Measurements from ENCODE around the gene SLC5A6. TPM values are rescaled to one million over a fixed set of nuclear protein-coding genes. Genes with fewer than 3 reads are reported as not detected.

The SLC5A6 gene
- polyA plus RNA-seq, 1 experiment: 22.0 TPM

- Histone ChIP-seq H3K27me3 (ENCODE audit: control insufficient read depth, insufficient read depth, low read length) (no peaks in the 10 kb centered on the region), H3K27ac (ENCODE audit: low read depth, low read length) (no peak overlapping the region), H3K4me3 (ENCODE audit: low read depth, low read length) (no peak overlapping the region), H3K9me3 (ENCODE audit: control insufficient read depth, insufficient read depth, low read length) (no peaks in the 10 kb centered on the region)
- no peak for DNase-seq (ENCODE audit: low read depth, low spot score)
- TF ChIP-seq CTCF (IDR thresholded peaks at IDR 0.05; ENCODE audit: low read depth, low read length): no peak
- POLR2A ChIA-PET: no interaction called here
- CTCF ChIA-PET: no interaction called here
Measured at GRCh38 chr2:27214941-27215340, 2.9 kb upstream of the SLC5A6 start.

- ChIA-PET CTCF (interaction anchor here (1.0 to 1.1 kb wide), 3 partner anchors 22 to 90 kb away, joined by 4 to 5 read pairs (median 4); no protein-coding TSS in a partner anchor), POLR2A (interaction anchor here (0.6 to 1.0 kb wide), 8 partner anchors 39 to 149 kb away, joined by 3 to 13 read pairs (median 4); partner anchors contain the start of gene PREB)
- Histone ChIP-seq H3K4me3 (ENCODE audit: low read depth, low read length) (peak overlapping the region; percentile 95), H3K9me3 (ENCODE audit: control insufficient read depth, insufficient read depth, low read length) (no peaks in the 10 kb centered on the region), H3K27me3 (ENCODE audit: control insufficient read depth, insufficient read depth, low read length) (no peaks in the 10 kb centered on the region), H3K27ac (ENCODE audit: low read depth, low read length) (peak overlapping the region; percentile 97)
- no peak for TF ChIP-seq CTCF (IDR thresholded peaks at IDR 0.05; ENCODE audit: low read depth, low read length)
- DNase-seq (ENCODE audit: low read depth, low spot score): peak; percentile 15
Measured at GRCh38 chr2:27212626-27213471, 781 bp upstream of the SLC5A6 start.

GRCh38 chr2:27211241-27211942 is 676 bp downstream of the SLC5A6 start:
- ChIA-PET CTCF (interaction anchor here (0.6 to 1.6 kb wide), 4 partner anchors 20 to 113 kb away, joined by 3 to 7 read pairs (median 4); no protein-coding TSS in a partner anchor), POLR2A (interaction anchor here (0.6 to 1.0 kb wide), 6 partner anchors 9 to 134 kb away, joined by 3 to 13 read pairs (median 4); partner anchors contain the start of gene PREB)
- H3K27me3 ChIP-seq (ENCODE audit: control insufficient read depth, insufficient read depth, low read length): no peaks in the 10 kb centered on the region
- peak overlapping the region; percentile 95 for H3K4me3 ChIP-seq (ENCODE audit: low read depth, low read length)
- H3K27ac ChIP-seq (ENCODE audit: low read depth, low read length): no peak overlapping the region
- no peak for TF ChIP-seq CTCF (IDR thresholded peaks at IDR 0.05; ENCODE audit: low read depth, low read length)
- no peak for DNase-seq (ENCODE audit: low read depth, low spot score)
- no peaks in the 10 kb centered on the region for H3K9me3 ChIP-seq (ENCODE audit: control insufficient read depth, insufficient read depth, low read length)

- no peak for TF ChIP-seq CTCF (IDR thresholded peaks at IDR 0.05; ENCODE audit: low read depth, low read length)
- ChIA-PET POLR2A (no interaction called here), CTCF (interaction anchor here (0.9 to 1.6 kb wide), 2 partner anchors 18 to 248 kb away, joined by 4 to 5 read pairs; no protein-coding TSS in a partner anchor)
- H3K27ac ChIP-seq (ENCODE audit: low read depth, low read length): no peak overlapping the region
- DNase-seq (ENCODE audit: low read depth, low spot score): no peak
- no peaks in the 10 kb centered on the region for H3K27me3 ChIP-seq (ENCODE audit: control insufficient read depth, insufficient read depth, low read length)
- no peak overlapping the region for H3K4me3 ChIP-seq (ENCODE audit: low read depth, low read length)
- H3K9me3 ChIP-seq (ENCODE audit: control insufficient read depth, insufficient read depth, low read length): no peaks in the 10 kb centered on the region
Measured at GRCh38 chr2:27209621-27210401, 2.3 kb downstream of the SLC5A6 start.

Data from AG04450 (cell line).